Measurements from ENCODE around the gene PROX2. TPM values are rescaled to one million over a fixed set of nuclear protein-coding genes. Genes with fewer than 3 reads are reported as not detected.

Gene PROX2
- polyA plus RNA-seq (ENCODE audit: insufficient read length in 4 of 4), result 1 to 10 TPM in 1 of 4 donors, under 1 TPM in 3; 0.44 to 1.1 (median 0.68) TPM

DNA sequence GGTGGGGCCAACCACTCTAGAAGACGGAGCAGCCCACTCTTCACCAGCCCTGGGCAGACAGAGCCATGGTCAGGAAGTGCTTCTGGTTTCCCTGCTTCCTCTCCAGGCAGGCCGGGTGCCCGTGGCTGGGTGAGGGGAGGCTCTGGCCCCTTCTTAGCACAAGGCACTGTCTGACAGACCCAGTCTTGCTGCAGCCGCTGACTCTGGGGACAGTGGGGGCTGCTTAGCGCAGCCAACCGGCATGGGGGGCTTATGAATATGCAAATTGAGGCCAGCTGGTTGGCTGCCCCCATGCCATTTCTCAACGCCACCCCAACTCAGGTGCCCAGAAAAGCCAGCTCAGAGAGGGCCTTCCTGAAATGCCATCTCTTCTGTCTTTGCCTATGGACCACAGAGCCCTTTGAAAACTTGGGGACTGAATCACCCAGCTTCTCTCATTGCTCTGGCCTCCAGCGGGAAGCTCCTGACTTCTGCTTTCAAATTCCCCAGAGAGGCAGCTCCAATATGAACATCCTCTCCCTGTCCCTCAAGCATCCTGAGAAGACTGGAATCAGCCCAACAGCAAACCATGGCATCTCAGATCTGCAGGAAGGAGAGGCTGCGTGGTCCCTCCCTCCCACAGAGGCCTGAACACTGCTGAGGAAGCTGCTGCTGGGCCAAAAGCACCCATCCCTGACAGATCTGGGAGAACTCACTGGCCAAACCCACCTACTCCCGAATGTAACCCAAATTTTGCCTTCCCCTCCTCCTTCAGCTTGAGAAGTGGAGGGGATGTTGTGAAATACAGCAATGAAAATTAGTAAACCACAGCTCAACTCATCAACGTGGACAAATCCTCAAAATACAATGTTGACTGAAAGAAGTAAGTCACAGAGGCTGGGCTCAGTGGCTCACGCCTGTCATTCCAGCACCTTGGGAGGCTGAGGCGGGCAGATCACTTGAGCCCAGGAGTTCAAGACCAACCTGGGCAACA is at the start of gene PROX2:
TSS of gene PROX2 (minus strand) at position 205 of the 973 bp plus-strand sequence. CDS start 12,311 bp downstream, outside the sequence.
- no peak for DNase-seq (ENCODE audit: low read depth in 4 of 4, low spot score in 3 of 4)

DNA sequence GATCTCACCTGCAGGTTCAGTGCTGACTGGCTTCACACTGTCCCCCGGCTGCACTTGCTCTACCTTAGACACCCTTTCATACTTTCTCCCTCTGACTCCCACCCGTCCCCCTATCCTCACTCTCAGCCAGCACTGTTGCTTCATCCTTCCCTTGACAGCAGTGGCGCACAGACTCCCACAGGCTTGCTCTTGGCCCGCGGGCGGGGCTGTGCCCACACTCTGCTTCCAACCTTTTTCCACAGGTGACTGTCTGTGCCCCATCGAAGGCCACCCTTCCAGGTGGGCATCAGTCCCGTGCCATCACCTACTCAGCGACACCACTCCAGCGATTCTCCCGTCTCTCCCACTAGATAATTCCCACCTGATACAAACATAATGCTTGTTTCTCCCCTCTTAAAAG is 48.1 kb upstream of the PROX2 start:
- DNase-seq (ENCODE audit: low read depth in 4 of 4, low spot score in 3 of 4), result no peak

- peak; percentile 40 to 69 (median 56) for DNase-seq (ENCODE audit: low read depth in 4 of 4, low spot score in 3 of 4)
These were observed 46.9 kb upstream of the PROX2 start, which contains the start of gene RPS6KL1 for GRCh38 chr14:74922752-74923401. TSS of gene RPS6KL1 (minus strand) at chr14:74923260. CDS start at chr14:74921541, 1,719 bp downstream.

GRCh38 chr14:74921987-74922751 is 46.2 kb upstream of the PROX2 start:
- DNase-seq (ENCODE audit: low read depth in 4 of 4, low spot score in 3 of 4), result no peak

DNA sequence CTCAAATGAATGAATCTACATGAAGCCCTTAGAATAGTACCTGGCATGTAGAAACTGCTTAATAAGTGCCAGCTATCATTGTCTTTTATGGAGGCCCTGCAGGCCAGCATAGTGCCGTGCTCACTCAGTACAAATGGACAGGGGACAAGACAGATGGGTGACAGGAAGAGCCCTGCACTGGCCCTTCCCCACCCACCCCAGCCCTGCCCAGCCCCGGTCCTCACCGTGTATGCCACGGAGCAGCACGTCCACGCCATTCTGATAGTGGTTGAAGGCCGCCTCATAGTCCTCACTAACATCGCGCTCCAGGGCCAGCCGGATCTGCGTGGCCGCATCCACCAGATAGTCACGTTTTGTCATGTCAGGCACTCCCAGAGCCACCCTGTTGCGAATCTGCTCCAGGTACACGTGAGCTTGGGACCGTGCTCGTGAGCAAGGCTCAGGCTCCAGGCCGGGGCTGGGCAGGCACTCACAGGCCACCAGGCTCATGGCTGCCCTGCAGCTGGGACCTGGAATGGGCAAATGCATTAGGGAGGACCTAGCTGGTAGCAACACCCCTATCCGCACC is 45.2 kb upstream of the PROX2 start:
- DNase-seq (ENCODE audit: low read depth in 4 of 4, low spot score in 3 of 4), result no peak

DNA sequence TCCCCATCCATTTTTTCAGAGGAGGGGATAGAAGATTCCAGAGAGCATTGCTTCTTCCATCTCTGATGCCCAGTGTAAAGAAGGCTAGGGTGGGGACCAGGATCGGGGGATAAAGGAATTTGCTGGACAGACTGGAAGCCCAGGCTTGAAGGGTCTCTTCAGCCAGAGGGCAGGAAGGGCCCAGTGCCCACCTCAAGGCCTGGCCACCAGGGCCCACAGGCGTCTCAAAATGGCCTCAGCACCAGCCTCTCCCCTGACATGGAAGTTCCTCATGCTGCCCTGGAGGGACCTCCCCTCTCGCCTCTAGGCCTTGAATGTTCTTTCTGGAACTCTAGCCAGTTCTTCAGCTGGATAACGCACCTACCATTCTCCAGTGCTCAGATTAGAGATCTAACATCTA is 44.3 kb upstream of the PROX2 start:
- no peak for DNase-seq (ENCODE audit: low read depth in 4 of 4, low spot score in 3 of 4)

GRCh38 chr14:74919421-74920165 is 43.6 kb upstream of the PROX2 start:
- no peak for DNase-seq (ENCODE audit: low read depth in 4 of 4, low spot score in 3 of 4)

DNA sequence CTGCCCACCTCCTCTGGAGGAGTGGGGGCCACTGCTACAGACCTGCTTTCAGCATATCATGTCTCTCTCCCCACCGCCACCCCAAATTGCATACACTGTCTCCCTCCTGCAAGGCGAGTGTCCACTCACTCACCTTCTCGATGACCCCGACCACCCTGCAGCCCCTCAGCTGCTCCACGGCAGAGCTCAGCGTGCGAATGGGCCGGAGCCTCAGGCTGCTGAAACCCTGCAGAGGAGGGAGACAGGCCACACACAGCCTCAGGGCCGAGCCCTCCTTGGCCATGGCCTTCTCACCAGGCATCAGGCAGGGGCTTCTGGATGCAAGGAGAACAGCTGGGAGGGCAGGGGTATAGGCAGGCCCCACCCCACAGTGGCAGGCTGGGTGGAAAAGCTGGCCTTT is 42.4 kb upstream of the PROX2 start:
- DNase-seq (ENCODE audit: low read depth in 4 of 4, low spot score in 3 of 4), result no peak

DNA sequence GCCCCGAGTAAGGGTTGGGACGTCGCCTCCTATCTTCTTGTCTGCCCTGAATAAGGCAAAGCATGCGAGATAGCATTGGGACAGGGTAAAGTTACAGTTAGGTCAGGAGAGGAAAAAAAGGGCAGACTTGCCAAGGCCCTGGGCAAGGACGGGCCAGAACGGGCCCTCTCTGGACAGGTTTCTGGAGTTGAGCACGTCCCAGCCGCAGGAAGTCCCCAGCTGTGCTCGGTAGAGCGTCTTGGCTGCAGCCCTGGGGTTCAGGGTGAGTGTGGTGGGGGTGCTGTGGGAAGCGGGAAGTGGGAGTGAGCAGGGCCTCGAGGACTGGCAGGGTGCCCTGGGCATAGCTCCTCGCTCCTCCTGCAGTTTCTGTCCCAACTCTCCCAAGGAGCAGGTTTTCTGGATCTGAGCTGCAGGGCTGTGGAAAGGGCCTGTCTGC is 41.7 kb upstream of the PROX2 start:
- no peak for DNase-seq (ENCODE audit: low read depth in 4 of 4, low spot score in 3 of 4)

- DNase-seq (ENCODE audit: low read depth in 4 of 4, low spot score in 3 of 4), result no peak
These were observed 41.2 kb upstream of the PROX2 start for GRCh38 chr14:74917178-74917543.

DNA sequence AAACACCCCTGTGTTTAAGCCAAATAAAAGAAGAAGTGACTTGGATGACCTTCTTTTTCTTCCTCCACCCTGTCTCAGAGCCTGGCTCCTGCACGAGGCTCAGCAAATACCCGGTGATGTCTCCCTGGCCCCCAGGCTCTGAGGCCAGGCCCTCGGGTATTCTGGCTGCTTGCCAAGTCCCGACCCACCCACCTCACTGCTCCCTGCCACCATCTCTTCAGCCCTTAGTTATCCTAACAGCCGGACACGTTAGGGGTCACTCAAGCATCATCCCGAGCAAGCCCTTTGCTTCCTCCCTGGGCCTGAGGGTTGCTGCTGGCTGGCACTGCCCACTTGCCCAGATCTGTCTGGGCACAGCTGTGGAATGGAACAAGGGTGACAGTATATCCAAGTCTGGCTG is 39.9 kb upstream of the PROX2 start:
- no peak for DNase-seq (ENCODE audit: low read depth in 4 of 4, low spot score in 3 of 4)

- no peak for DNase-seq (ENCODE audit: low read depth in 4 of 4, low spot score in 3 of 4)
These were observed 39.5 kb upstream of the PROX2 start for GRCh38 chr14:74915426-74915825.

DNA sequence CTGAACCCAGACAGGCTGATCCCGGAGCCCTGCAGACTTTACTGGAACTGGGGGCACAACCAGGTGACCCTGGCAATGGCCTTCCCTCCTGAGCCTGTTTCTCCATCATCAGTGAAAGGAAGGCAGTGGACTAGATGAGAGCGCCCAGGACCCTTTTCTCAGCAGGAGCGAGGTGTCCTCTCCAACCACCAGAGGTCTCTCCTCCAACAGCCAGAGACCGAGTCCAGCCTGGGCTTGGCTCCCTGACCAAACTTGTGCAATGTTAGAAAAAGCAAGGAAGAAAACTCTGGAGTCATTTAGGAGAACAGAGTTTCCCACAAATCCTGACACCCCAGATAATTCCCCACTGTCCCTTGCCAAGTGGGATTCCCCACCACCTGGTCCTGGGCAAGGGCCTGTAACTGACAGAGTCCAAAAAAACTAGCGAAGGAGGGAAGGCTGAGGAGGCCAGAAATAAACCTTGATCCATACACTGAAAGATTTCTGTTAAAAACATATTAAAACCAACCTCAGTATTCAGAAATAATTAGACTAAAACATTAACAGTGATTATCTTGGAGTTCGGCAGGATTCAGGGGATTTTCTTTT is 38.1 kb upstream of the PROX2 start:
- DNase-seq (ENCODE audit: low read depth in 4 of 4, low spot score in 3 of 4), result peak in 3 of 4 donors; percentile 27 to 49 (median 38)

DNA sequence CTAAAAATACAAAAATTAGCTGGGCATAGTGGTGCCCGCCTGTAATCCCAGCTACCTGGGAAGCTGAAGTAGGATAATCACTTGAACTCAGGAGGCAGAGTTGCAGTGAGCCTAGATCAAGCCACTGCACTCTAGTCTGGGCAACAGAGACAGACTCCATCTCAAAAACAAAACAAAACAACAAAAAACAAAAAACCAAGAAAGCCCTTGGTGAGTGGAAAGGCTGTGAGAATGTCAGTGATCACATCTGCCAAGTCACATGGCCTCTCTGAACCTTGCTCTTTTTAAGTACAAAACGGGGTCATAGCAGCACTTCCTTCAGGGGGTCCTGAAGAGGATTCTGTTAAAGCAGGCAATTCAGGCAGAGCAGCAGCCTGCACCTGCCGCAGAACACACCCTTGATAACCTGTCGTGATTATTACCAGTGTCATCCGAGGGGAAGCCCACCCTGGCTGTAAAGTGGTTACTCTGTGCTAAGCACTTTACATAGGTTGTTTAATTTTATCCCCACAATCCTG is 37.5 kb upstream of the PROX2 start:
- DNase-seq (ENCODE audit: low read depth in 4 of 4, low spot score in 3 of 4), result no peak

DNA sequence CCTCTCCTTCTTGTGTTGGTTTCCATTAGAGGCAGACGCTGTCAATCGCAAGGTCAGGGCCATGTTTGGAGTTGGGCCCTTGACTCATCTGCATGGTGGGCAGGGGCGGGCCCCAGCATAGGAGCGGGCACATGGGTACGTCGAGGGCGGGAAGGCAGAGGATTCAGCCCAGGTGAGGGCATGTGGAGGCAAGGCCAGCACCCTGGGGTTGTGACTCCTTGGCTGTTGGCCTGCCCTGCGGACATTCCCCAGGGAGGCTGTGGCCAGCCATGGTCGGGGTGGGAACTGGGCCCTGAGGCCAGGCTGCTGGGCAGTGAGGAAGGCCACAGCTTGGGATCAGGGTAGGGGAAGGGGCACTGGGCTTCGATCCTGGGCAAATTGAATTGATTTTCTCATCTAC is 36.9 kb upstream of the PROX2 start:
- DNase-seq (ENCODE audit: low read depth in 4 of 4, low spot score in 3 of 4), result no peak

DNA sequence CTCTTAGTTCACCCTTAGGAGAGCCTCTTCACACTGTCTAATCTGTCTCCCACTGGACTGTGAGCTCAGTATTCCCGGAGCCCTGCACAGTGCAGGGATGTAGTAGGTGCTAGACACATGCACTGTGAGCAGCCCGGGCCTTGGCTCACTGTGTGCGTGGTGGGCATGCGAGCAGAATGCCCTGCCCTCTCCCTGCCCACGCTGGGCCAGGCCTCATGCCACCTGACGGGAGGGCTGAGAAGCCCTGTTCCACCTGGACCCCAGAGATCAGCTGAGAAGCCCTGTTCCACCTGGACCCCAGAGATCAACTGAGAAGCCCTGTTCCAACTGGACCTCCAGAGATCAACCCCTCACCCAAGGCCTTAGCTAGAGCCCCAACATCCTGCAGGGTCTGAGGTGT is 36.2 kb upstream of the PROX2 start:
- DNase-seq (ENCODE audit: low read depth in 4 of 4, low spot score in 3 of 4), result no peak

GRCh38 chr14:74911704-74912103 is 35.8 kb upstream of the PROX2 start:
- DNase-seq (ENCODE audit: low read depth in 4 of 4, low spot score in 3 of 4), result no peak

GRCh38 chr14:74911221-74911620 is 35.3 kb upstream of the PROX2 start:
- DNase-seq (ENCODE audit: low read depth in 4 of 4, low spot score in 3 of 4), result no peak

- no peak for DNase-seq (ENCODE audit: low read depth in 4 of 4, low spot score in 3 of 4)
These were observed 34.6 kb upstream of the PROX2 start for GRCh38 chr14:74910556-74910955.

Measured in right renal pelvis (tissue), 4 donors.